HG03460 (cell line): ENCODE data around the gene SYTL3.
A peak's percentile ranks its signal among the peaks of the same experiment; 100 is the strongest.

Experiments used
- ATAC-seq: cut with Tn5 transposase; IDR thresholded peaks from one replicate; pipeline ENCODE4 v1.9.1; 2021; ENCODE audit not compliant: unreplicated experiment

The SYTL3 gene

GRCh38 chr6:158717341-158718330, 67.8 kb downstream of the SYTL3 start:
- peak; percentile 60 for ATAC-seq

GRCh38 chr6:158718461-158719046, 68.7 kb downstream of the SYTL3 start:
- no peak for ATAC-seq

GRCh38 chr6:158722176-158722729, 72.4 kb downstream of the SYTL3 start:
- ATAC-seq, result no peak

GRCh38 chr6:158725704-158726103, 75.8 kb downstream of the SYTL3 start:
- no peak for ATAC-seq

- ATAC-seq, result no peak
Observed at GRCh38 chr6:158729906-158730540, 80.2 kb downstream of the SYTL3 start.

- no peak for ATAC-seq
Observed at GRCh38 chr6:158730541-158730907, 80.7 kb downstream of the SYTL3 start.

- no peak for ATAC-seq
Observed at GRCh38 chr6:158735009-158735408, 85.2 kb downstream of the SYTL3 start.

GRCh38 chr6:158737082-158737709, 87.3 kb downstream of the SYTL3 start:
- ATAC-seq, result no peak

- no peak for ATAC-seq
Observed at GRCh38 chr6:158737710-158738615, 88.1 kb downstream of the SYTL3 start.

- no peak for ATAC-seq
Observed at GRCh38 chr6:158739673-158740072, 89.8 kb downstream of the SYTL3 start.

- ATAC-seq, result no peak
Observed at GRCh38 chr6:158743033-158743651, 93.3 kb downstream of the SYTL3 start.

- ATAC-seq, result no peak
Observed at GRCh38 chr6:158744986-158745430, 95.2 kb downstream of the SYTL3 start.

GRCh38 chr6:158751224-158751623, 101.4 kb downstream of the SYTL3 start:
- no peak for ATAC-seq

- no peak for ATAC-seq
Observed at GRCh38 chr6:158751921-158752320, 102.1 kb downstream of the SYTL3 start.

GRCh38 chr6:158752613-158753012, 102.8 kb downstream of the SYTL3 start:
- ATAC-seq, result no peak

GRCh38 chr6:158753811-158754210, 104.0 kb downstream of the SYTL3 start:
- no peak for ATAC-seq

GRCh38 chr6:158754738-158755137, 104.9 kb downstream of the SYTL3 start:
- no peak for ATAC-seq

GRCh38 chr6:158755636-158756035, 105.8 kb downstream of the SYTL3 start:
- ATAC-seq, result no peak

GRCh38 chr6:158756126-158756525, 106.3 kb downstream of the SYTL3 start:
- ATAC-seq, result no peak
